Amniotic stem cell (primary cell): ENCODE results near the gene LYPD5.

Experiments
- DNase-seq: peaks from one replicate; lab custom pipeline; 2025; lab: John Stamatoyannopoulos, UW

LYPD5 gene

DNA sequence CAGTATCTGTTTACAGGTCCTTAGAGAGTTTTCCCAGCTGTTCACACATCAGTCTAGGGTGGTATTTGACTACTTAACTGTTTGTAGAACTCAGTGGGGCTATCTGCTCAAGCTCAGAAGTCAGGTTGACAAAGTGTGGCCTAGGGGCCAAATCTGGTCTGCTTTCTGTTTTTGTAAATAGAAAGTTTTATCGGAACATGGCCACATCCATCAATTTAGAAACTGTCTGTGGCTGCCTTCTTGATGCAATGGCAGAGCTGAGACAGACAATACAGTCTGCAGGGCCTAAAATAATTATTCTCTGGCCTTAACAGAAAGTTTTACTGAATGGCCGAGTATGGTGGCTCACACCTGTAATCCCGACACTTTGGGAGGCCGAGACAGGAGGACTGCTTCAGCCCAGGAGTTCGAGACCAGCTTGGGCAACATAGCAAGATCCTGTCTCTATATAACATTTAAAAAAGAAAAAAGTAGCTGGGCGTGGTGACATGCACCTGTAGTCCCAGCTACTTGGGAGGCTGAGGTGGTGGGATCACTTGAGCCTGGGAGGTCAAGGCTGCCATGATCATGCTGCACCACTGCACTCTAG is 49.9 kb downstream of the LYPD5 start:
- no peak for DNase-seq

DNA sequence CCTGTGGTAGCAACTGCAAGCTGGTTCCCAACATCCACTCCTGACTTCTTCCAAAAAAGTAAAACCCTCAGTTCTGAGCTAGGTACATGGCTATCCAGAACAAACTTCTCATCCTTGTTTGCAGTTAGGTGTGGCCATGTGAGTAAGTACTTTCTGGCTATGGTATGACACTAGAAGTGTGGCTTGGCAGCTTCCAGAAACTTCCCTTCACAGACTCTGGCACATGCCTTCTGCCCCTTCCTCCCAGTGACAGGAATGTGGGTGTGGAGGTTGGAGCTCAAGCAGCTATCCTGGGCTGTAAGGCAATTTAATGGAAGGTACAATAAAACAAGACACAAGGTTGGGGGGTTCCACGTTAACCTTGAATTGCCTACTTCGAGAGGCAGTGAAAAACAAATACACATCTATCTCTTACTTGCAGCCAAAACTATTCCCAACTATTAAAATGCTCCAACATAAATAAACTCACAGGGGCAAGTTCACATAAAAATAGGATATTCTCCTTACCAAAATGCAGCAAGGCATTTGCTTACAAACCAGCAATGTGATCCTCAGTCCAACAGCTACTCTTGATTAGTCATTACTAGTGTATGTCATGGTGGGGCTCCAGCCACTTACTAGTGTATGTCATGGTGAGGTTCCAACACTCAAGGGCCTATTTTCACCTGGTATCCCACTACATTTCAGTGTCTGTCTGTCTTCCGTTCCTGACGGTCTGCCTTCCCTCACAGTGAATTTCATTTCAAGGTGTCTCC is 50.6 kb downstream of the LYPD5 start:
- DNase-seq, result no peak

DNA sequence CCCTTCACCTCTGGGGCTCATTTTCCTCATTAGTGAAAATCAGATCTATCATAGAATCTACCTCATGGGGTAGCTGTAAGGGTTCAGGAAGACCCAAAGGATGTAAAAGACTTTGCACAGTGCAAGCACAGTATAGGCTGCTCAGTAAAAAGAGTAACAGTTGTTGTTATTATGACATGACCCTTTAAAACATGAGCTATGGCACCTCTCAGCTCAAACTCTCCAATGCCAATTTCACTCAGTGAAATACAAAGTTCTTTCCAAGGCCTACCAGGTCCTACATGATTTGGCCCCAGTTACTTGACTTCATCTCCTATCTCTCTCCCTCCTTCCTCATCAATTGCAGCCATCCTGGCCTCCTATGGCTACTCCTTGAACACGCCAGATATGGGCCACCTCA is 52.3 kb downstream of the LYPD5 start:
- no peak for DNase-seq

DNA sequence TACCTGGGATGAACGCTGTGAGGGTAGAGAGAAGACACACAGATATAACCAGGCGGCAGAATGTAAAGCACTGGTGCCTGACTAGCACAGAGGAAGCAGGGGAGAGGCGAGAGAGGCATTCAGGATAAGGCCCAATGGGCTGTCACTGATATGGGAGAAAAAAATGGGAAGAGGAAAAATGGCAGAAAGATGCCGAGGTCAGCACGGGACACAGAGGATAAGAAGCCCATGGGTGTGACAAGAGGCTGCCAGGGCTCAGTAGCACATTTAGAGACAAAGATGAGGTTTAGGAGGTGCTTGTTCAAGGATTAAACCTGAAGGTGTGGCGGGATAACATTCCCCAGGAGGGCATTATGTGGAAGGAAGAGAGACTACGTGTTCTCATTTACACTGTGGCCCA is 53.1 kb downstream of the LYPD5 start:
- DNase-seq, result no peak

DNA sequence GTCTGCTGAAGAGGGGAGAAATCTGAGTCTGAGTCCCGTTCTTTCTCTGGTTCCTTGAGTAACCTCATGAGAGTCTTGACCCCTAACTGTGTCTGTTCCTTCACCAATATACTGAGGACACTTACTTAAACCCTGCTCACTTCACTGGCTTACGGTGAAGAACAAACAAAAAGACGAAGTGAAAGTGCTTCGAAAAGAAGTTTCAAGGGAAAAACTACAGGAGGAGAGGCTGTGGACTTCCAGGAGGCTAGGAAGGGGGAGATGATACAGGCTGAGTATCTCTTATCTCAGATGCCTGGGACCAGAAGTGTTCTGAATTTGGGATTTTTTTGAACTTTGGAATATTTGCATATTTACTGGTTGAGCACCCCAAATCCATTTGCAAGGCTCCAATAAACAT is 53.6 kb downstream of the LYPD5 start:
- DNase-seq, result no peak

DNA sequence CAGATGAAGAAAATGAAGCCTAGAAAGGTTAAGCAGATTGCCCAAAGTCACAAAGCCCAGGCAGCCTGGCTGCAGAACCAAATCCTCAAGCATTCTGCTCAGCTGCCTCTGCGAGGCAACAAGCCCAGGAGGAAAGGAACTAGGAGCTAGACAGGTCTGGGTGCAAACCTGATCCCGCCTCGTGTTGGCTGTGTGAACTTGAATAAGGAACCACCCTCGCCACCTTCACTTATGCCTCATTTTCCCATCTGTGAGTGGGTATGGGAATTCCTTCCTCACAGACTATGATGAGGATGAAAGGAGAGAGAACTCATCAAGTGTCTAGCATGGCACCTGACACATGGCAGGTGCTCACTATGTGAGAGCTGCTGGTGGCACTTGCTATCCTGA is 54.0 kb downstream of the LYPD5 start:
- DNase-seq, result no peak

DNA sequence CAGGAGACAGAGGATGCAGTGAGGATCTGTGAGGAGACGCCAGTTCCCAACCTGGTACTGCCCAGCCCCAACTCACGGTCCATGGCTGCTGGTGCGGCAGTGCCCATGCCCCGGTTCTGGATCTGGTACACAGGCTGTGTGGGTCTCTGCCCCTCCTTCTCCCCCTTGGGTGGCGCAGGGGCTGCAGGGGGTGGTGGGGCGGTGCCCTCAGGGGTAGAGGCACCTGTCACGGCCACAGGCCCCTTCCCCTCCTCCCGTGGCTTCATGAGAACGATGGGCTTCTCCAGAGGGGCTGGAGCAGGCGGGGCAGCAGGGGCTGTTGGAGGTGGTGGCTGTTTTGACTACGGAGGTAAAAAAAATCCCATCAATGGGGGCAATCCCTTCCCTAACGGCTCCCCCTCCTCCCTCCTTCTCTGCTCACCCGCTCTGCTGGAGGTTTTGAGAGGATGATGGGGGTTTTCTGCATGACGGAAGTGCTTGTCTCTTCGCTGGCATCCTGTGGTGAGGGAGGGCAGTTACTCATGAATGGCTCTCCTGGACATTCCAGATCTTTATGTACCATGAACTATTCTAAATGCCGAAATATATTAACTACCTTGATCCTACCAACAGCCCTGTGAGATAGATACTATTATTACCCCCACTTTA is 54.6 kb downstream of the LYPD5 start:
- DNase-seq, result no peak
